GM23338 (cell line): ENCODE data around the gene PCGF2. TPM values are rescaled to one million over a fixed set of nuclear protein-coding genes. Genes with fewer than 3 reads are reported as not detected.

Experiments
- ATAC-seq: fragments of 200-7000 bp; cut with Tn5 transposase; 3 replicates; pipeline ENCODE4 v1.9.1; 2020
- DNase-seq: peaks from one replicate; pipeline ENCODE4 v3.0.0-alpha.2; 2015; ENCODE audit warnings: low spot score
- H2AFZ ChIP-seq: fragments of 200-600 bp; sonication (generic); 2 replicates; pipeline ENCODE4 v1.8.0; 2016; ENCODE audit warnings: antibody characterized with exemption, mild to moderate bottlenecking, moderate library complexity
- H3F3A ChIP-seq: fragments of 200-600 bp; sonication (generic); replicated peaks from 2 replicates; pipeline ENCODE4 v1.8.0; 2017; ENCODE audit warnings: antibody characterized with exemption, mixed run types, low read depth
- H3K27ac ChIP-seq: fragments of 200-600 bp; sonication (generic); 2 replicates; pipeline ENCODE4 v1.6.1; 2016; ENCODE audit warnings: low read depth
- H3K27me3 ChIP-seq: fragments of 200-600 bp; sonication (generic); 2 replicates; pipeline ENCODE4 v1.8.0; 2016; ENCODE audit warnings: mild to moderate bottlenecking, mixed run types, moderate library complexity; ENCODE audit not compliant: insufficient read depth
- H3K36me3 ChIP-seq: fragments of 200-600 bp; sonication (generic); 2 replicates; pipeline ENCODE4 v1.8.0; 2016; ENCODE audit warnings: mild to moderate bottlenecking; ENCODE audit not compliant: insufficient read depth
- H3K4me1 ChIP-seq: fragments of 200-600 bp; sonication (generic); 2 replicates; pipeline ENCODE4 v1.8.0; 2016; ENCODE audit warnings: mild to moderate bottlenecking, moderate library complexity; ENCODE audit not compliant: insufficient read depth
- H3K4me2 ChIP-seq: fragments of 200-600 bp; sonication (generic); 2 replicates; pipeline ENCODE4 v1.7.1; 2017; ENCODE audit warnings: mixed run types
- H3K4me3 ChIP-seq: fragments of 200-600 bp; sonication (generic); 2 replicates; pipeline ENCODE4 v1.6.1; 2016; ENCODE audit warnings: mixed run types
- H3K79me2 ChIP-seq: fragments of 200-600 bp; sonication (generic); replicated peaks from 2 replicates; pipeline ENCODE4 v1.8.0; 2017; ENCODE audit warnings: mild to moderate bottlenecking; ENCODE audit not compliant: insufficient read depth
- H3K9me2 ChIP-seq: fragments of 200-600 bp; sonication (generic); 2 replicates; pipeline ENCODE4 v1.8.0; 2017; ENCODE audit not compliant: insufficient read depth
- H4K20me1 ChIP-seq: fragments of 200-600 bp; sonication (generic); replicated peaks from 2 replicates; pipeline ENCODE4 v1.8.0; 2017; ENCODE audit warnings: mild to moderate bottlenecking; ENCODE audit not compliant: insufficient read depth
- H3K27ac Mint-ChIP-seq: 2 replicates; pipeline ENCODE4 v1.8.0; 2020; ENCODE audit warnings: inconsistent platforms, mild to moderate bottlenecking, moderate library complexity, mixed read lengths
- H3K27me3 Mint-ChIP-seq: 3 replicates; pipeline ENCODE4 v1.8.0; 2022; ENCODE audit warnings: low read depth, mild to moderate bottlenecking, moderate library complexity, mixed read lengths, inconsistent platforms; ENCODE audit not compliant: insufficient read depth, poor library complexity
- H3K36me3 Mint-ChIP-seq: 3 replicates; pipeline ENCODE4 v1.8.0; 2021; ENCODE audit warnings: low read depth, mild to moderate bottlenecking, inconsistent platforms, moderate library complexity, mixed read lengths
- H3K4me1 Mint-ChIP-seq: 3 replicates; pipeline ENCODE4 v1.8.0; 2020; ENCODE audit warnings: mild to moderate bottlenecking, inconsistent platforms, mixed read lengths
- H3K4me3 Mint-ChIP-seq: 3 replicates; pipeline ENCODE4 v1.8.0; 2021; ENCODE audit warnings: moderate library complexity, mild to moderate bottlenecking, inconsistent platforms, mixed read lengths
- H3K9me3 Mint-ChIP-seq: 3 replicates; pipeline ENCODE4 v1.8.0; 2020; ENCODE audit warnings: moderate library complexity, mild to moderate bottlenecking, inconsistent platforms, mixed read lengths
- CREB1 ChIP-seq: fragments of 250-450 bp; sonication (Bioruptor Pico); IDR thresholded peaks from 2 replicates; pipeline ENCODE4 v1.5.0; 2020; ENCODE audit warnings: low read depth, mild to moderate bottlenecking, moderate library complexity
- EZH2 ChIP-seq: fragments of 200-600 bp; sonication (generic); IDR thresholded peaks from one replicate; pipeline ENCODE4 v1.8.0; 2017; ENCODE audit warnings: antibody characterized with exemption, mild to moderate bottlenecking, low read depth; ENCODE audit not compliant: unreplicated experiment
- EZH2phosphoT487 ChIP-seq: fragments of 200-600 bp; sonication (generic); IDR thresholded peaks from one replicate; pipeline ENCODE4 v1.8.1; 2018; ENCODE audit warnings: antibody characterized with exemption; ENCODE audit not compliant: unreplicated experiment
- JUNB ChIP-seq: IDR thresholded peaks from one replicate; pipeline ENCODE4 v1.6.1; 2016; ENCODE audit warnings: antibody characterized with exemption; ENCODE audit not compliant: unreplicated experiment
- NANOG ChIP-seq: IDR thresholded peaks from 2 replicates; pipeline ENCODE4 v1.6.1; 2016; ENCODE audit warnings: antibody characterized with exemption, borderline replicate concordance
- POLR2AphosphoS5 ChIP-seq: IDR thresholded peaks from 2 replicates; pipeline ENCODE4 v1.6.1; 2016; ENCODE audit warnings: antibody characterized with exemption, low read depth
- STAT1 ChIP-seq: IDR thresholded peaks from one replicate; pipeline ENCODE4 v1.6.1; 2016; ENCODE audit warnings: antibody characterized with exemption; ENCODE audit not compliant: unreplicated experiment
- ZNF114 ChIP-seq: fragments of 250-450 bp; sonication (Bioruptor Pico); IDR thresholded peaks from 2 replicates; pipeline ENCODE4 v1.5.0; 2020; ENCODE audit warnings: mild to moderate bottlenecking, moderate library complexity
- ZNF331 ChIP-seq: fragments of 250-450 bp; sonication (Bioruptor Pico); IDR thresholded peaks from 2 replicates; pipeline ENCODE4 v1.5.0; 2020; ENCODE audit warnings: low read depth, mild to moderate bottlenecking, moderate library complexity
- polyA plus RNA-seq: library from polyadenylated mRNA; unstranded; fragments of >200 nt; fragmentation: Nextera tagmentation; extraction: Ambion mirVana; gene quantifications from 2 replicates; pipeline ENCODE4 v1.2.1, GENCODE V29; 2016
- total RNA-seq: library from RNA; depleted of rRNA; stranded (reverse); fragments of >200 nt; shearing (Covaris generic); gene quantifications from 2 replicates; pipeline ENCODE4 v1.2.3, GENCODE V29; 2014
- TF ChIP-seq, protein P1 (sequence below), 2 experiments: fragments of 200-600 bp in 1 of 2; sonication (generic) in 1 of 2; conservative IDR thresholded peaks; 2 replicates each; pipeline versions ENCODE4 v1.5.1 to v1.6.1; 2016 to 2017; ENCODE audit warnings: antibody characterized with exemption in 2 of 2, low read depth in 2 of 2, mild to moderate bottlenecking in 2 of 2, moderate library complexity in 1 of 2
- TF ChIP-seq, protein P2 (sequence below): IDR thresholded peaks from one replicate; pipeline ENCODE4 v1.6.1; 2018; ENCODE audit warnings: antibody characterized with exemption; ENCODE audit not compliant: unreplicated experiment
- TF ChIP-seq, protein P3 (sequence below): fragments of 250-450 bp; sonication (Bioruptor Pico); IDR thresholded peaks from 2 replicates; pipeline ENCODE4 v1.5.0; 2020; ENCODE audit warnings: mild to moderate bottlenecking, moderate library complexity
- TF ChIP-seq, protein P4 (sequence below): IDR thresholded peaks from 2 replicates; pipeline ENCODE4 v1.6.1; 2016; ENCODE audit warnings: antibody characterized with exemption

Gene PCGF2
- total and polyA plus RNA-seq, 2 experiments from 2014 or later = 21.1 to 51.9 TPM

DNA sequence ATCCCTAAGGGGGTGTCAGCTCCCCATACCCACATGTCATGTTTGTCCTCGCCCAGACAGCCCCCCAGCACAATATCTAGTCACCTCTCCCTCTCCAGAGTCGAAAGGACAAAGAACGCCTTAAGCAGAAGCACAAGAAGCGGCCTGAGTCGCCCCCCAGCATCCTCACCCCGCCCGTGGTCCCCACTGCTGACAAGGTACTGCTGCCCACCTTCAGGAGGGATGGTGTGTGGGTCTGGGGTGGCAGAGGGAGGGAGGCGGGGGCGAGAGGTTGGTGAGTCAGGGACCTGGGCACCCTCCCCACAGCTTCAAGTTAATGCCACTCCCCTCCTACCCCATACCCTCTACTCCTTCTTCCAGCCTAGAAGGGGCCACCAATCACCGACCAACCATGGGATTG is 35.5 kb downstream of the PCGF2 start:
- DNase-seq (no peak), ATAC-seq (no peak)
- Histone ChIP-seq H2AFZ (no peak overlapping the region), H3F3A (peaks cover 10% of the 10 kb centered on the region; the same call in 1 of the 2 replicates), H3K4me2 (no peak overlapping the region), H3K9me2 (no peaks in the 10 kb centered on the region), H4K20me1 (peaks cover 3% of the 10 kb centered on the region; the same call in 1 of the 2 replicates), H3K36me3 (no peaks in the 10 kb centered on the region), H3K4me1 (peaks cover 24% of the 10 kb centered on the region), H3K4me3 (no peak overlapping the region), H3K79me2 (no peaks in the 10 kb centered on the region), H3K27me3 (peaks cover 42% of the 10 kb centered on the region), H3K27ac (no peak overlapping the region)
- Mint-ChIP-seq H3K27me3 (peaks cover 38% of the 10 kb centered on the region), H3K9me3 (no peaks in the 10 kb centered on the region; the same call in 1 of the 3 replicates), H3K36me3 (peaks cover 15% of the 10 kb centered on the region), H3K4me1 (peaks cover 80% of the 10 kb centered on the region), H3K27ac (no peak overlapping the region), H3K4me3 (no peak overlapping the region; the same call in 2 of the 3 replicates)
- TF ChIP-seq NANOG = no peak
- TF ChIP-seq, protein P1, sequence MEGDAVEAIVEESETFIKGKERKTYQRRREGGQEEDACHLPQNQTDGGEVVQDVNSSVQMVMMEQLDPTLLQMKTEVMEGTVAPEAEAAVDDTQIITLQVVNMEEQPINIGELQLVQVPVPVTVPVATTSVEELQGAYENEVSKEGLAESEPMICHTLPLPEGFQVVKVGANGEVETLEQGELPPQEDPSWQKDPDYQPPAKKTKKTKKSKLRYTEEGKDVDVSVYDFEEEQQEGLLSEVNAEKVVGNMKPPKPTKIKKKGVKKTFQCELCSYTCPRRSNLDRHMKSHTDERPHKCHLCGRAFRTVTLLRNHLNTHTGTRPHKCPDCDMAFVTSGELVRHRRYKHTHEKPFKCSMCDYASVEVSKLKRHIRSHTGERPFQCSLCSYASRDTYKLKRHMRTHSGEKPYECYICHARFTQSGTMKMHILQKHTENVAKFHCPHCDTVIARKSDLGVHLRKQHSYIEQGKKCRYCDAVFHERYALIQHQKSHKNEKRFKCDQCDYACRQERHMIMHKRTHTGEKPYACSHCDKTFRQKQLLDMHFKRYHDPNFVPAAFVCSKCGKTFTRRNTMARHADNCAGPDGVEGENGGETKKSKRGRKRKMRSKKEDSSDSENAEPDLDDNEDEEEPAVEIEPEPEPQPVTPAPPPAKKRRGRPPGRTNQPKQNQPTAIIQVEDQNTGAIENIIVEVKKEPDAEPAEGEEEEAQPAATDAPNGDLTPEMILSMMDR (conservative IDR thresholded peaks at IDR 0.05; ENCODE audit: low read depth in 2 of 2) = no peak
- no peak for TF ChIP-seq EZH2
- TF ChIP-seq STAT1 = no peak
- TF ChIP-seq, protein P2, sequence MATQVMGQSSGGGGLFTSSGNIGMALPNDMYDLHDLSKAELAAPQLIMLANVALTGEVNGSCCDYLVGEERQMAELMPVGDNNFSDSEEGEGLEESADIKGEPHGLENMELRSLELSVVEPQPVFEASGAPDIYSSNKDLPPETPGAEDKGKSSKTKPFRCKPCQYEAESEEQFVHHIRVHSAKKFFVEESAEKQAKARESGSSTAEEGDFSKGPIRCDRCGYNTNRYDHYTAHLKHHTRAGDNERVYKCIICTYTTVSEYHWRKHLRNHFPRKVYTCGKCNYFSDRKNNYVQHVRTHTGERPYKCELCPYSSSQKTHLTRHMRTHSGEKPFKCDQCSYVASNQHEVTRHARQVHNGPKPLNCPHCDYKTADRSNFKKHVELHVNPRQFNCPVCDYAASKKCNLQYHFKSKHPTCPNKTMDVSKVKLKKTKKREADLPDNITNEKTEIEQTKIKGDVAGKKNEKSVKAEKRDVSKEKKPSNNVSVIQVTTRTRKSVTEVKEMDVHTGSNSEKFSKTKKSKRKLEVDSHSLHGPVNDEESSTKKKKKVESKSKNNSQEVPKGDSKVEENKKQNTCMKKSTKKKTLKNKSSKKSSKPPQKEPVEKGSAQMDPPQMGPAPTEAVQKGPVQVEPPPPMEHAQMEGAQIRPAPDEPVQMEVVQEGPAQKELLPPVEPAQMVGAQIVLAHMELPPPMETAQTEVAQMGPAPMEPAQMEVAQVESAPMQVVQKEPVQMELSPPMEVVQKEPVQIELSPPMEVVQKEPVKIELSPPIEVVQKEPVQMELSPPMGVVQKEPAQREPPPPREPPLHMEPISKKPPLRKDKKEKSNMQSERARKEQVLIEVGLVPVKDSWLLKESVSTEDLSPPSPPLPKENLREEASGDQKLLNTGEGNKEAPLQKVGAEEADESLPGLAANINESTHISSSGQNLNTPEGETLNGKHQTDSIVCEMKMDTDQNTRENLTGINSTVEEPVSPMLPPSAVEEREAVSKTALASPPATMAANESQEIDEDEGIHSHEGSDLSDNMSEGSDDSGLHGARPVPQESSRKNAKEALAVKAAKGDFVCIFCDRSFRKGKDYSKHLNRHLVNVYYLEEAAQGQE = no peak
- no peak for TF ChIP-seq EZH2phosphoT487
- TF ChIP-seq POLR2AphosphoS5 = no peak
- TF ChIP-seq, protein P3, sequence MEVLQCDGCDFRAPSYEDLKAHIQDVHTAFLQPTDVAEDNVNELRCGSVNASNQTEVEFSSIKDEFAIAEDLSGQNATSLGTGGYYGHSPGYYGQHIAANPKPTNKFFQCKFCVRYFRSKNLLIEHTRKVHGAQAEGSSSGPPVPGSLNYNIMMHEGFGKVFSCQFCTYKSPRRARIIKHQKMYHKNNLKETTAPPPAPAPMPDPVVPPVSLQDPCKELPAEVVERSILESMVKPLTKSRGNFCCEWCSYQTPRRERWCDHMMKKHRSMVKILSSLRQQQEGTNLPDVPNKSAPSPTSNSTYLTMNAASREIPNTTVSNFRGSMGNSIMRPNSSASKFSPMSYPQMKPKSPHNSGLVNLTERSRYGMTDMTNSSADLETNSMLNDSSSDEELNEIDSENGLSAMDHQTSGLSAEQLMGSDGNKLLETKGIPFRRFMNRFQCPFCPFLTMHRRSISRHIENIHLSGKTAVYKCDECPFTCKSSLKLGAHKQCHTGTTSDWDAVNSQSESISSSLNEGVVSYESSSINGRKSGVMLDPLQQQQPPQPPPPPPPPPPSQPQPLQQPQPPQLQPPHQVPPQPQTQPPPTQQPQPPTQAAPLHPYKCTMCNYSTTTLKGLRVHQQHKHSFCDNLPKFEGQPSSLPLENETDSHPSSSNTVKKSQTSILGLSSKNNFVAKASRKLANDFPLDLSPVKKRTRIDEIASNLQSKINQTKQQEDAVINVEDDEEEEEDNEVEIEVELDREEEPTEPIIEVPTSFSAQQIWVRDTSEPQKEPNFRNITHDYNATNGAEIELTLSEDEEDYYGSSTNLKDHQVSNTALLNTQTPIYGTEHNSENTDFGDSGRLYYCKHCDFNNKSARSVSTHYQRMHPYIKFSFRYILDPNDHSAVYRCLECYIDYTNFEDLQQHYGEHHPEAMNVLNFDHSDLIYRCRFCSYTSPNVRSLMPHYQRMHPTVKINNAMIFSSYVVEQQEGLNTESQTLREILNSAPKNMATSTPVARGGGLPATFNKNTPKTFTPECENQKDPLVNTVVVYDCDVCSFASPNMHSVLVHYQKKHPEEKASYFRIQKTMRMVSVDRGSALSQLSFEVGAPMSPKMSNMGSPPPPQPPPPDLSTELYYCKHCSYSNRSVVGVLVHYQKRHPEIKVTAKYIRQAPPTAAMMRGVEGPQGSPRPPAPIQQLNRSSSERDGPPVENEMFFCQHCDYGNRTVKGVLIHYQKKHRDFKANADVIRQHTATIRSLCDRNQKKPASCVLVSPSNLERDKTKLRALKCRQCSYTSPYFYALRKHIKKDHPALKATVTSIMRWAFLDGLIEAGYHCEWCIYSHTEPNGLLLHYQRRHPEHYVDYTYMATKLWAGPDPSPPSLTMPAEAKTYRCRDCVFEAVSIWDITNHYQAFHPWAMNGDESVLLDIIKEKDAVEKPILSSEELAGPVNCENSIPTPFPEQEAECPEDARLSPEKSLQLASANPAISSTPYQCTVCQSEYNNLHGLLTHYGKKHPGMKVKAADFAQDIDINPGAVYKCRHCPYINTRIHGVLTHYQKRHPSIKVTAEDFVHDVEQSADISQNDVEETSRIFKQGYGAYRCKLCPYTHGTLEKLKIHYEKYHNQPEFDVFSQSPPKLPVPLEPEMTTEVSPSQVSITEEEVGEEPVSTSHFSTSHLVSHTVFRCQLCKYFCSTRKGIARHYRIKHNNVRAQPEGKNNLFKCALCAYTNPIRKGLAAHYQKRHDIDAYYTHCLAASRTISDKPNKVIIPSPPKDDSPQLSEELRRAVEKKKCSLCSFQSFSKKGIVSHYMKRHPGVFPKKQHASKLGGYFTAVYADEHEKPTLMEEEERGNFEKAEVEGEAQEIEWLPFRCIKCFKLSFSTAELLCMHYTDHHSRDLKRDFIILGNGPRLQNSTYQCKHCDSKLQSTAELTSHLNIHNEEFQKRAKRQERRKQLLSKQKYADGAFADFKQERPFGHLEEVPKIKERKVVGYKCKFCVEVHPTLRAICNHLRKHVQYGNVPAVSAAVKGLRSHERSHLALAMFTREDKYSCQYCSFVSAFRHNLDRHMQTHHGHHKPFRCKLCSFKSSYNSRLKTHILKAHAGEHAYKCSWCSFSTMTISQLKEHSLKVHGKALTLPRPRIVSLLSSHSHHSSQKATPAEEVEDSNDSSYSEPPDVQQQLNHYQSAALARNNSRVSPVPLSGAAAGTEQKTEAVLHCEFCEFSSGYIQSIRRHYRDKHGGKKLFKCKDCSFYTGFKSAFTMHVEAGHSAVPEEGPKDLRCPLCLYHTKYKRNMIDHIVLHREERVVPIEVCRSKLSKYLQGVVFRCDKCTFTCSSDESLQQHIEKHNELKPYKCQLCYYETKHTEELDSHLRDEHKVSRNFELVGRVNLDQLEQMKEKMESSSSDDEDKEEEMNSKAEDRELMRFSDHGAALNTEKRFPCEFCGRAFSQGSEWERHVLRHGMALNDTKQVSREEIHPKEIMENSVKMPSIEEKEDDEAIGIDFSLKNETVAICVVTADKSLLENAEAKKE (CRISPR knock-in tag) = no peak
- TF ChIP-seq, protein P4, sequence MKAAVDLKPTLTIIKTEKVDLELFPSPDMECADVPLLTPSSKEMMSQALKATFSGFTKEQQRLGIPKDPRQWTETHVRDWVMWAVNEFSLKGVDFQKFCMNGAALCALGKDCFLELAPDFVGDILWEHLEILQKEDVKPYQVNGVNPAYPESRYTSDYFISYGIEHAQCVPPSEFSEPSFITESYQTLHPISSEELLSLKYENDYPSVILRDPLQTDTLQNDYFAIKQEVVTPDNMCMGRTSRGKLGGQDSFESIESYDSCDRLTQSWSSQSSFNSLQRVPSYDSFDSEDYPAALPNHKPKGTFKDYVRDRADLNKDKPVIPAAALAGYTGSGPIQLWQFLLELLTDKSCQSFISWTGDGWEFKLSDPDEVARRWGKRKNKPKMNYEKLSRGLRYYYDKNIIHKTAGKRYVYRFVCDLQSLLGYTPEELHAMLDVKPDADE = no peak
- TF ChIP-seq JUNB = no peak
- TF ChIP-seq ZNF331 (CRISPR knock-in tag) = no peak
- TF ChIP-seq ZNF114 (CRISPR knock-in tag) = no peak
- no peak for TF ChIP-seq CREB1 (CRISPR knock-in tag)
